DOHH2 (cell line): ENCODE data around the gene OR8B2.

ENCODE experiments used
- H3F3A ChIP-seq: fragments of 200-600 bp; sonication (generic), shearing (Covaris generic); 2 replicates; pipeline ENCODE4 v1.6.0; 2016; ENCODE audit warnings: antibody characterized with exemption, mild to moderate bottlenecking; ENCODE audit not compliant: control insufficient read depth, insufficient read depth
- H3K27ac ChIP-seq: fragments of 200-600 bp; sonication (generic); 2 replicates; pipeline ENCODE4 v1.5.1; 2014; ENCODE audit warnings: low read depth, mild to moderate bottlenecking, low read length, moderate library complexity
- H3K27me3 ChIP-seq: fragments of 200-600 bp; sonication (generic); 2 replicates; pipeline ENCODE4 v1.6.1; 2014; ENCODE audit warnings: mild to moderate bottlenecking, low read length, mixed read lengths; ENCODE audit not compliant: control insufficient read depth
- H3K36me3 ChIP-seq: fragments of 200-600 bp; sonication (generic); 2 replicates; pipeline ENCODE4 v1.6.1; 2014; ENCODE audit warnings: mild to moderate bottlenecking, low read length, moderate library complexity, mixed read lengths; ENCODE audit not compliant: control insufficient read depth
- H3K4me1 ChIP-seq: fragments of 200-600 bp; sonication (generic); 2 replicates; pipeline ENCODE4 v1.6.1; 2014; ENCODE audit warnings: mild to moderate bottlenecking, low read length, mixed read lengths; ENCODE audit not compliant: control insufficient read depth
- H3K4me2 ChIP-seq: fragments of 200-600 bp; sonication (generic); 2 replicates; pipeline ENCODE4 v1.6.0; 2014; ENCODE audit warnings: mild to moderate bottlenecking, low read length, moderate library complexity
- H3K4me3 ChIP-seq: fragments of 200-600 bp; sonication (generic); 2 replicates; pipeline ENCODE4 v1.5.1; 2014; ENCODE audit warnings: mild to moderate bottlenecking, low read length, mixed read lengths
- H3K79me2 ChIP-seq: fragments of 200-600 bp; sonication (generic); 2 replicates; pipeline ENCODE4 v1.6.1; 2014; ENCODE audit warnings: mild to moderate bottlenecking, low read length, mixed read lengths; ENCODE audit not compliant: control insufficient read depth
- H3K9me2 ChIP-seq: fragments of 200-600 bp; sonication (generic); replicated peaks from 2 replicates; pipeline ENCODE4 v1.6.1; 2014; ENCODE audit warnings: mild to moderate bottlenecking, low read length, mixed read lengths; ENCODE audit not compliant: control insufficient read depth
- H3K9me3 ChIP-seq: fragments of 200-600 bp; sonication (generic); 2 replicates; pipeline ENCODE4 v1.6.1; 2014; ENCODE audit warnings: antibody characterized with exemption, low read length, mixed read lengths; ENCODE audit not compliant: control insufficient read depth, insufficient read depth
- H4K20me1 ChIP-seq: fragments of 200-600 bp; sonication (generic); 2 replicates; pipeline ENCODE4 v1.6.0; 2014; ENCODE audit warnings: low read depth, mild to moderate bottlenecking, antibody characterized with exemption, low read length, moderate library complexity; ENCODE audit not compliant: control insufficient read depth, insufficient read depth
- CTCF ChIP-seq: fragments of 200-600 bp; sonication (generic); IDR thresholded peaks from one replicate; pipeline ENCODE4 v1.5.1; 2014; ENCODE audit warnings: antibody characterized with exemption, mild to moderate bottlenecking, low read depth, low read length; ENCODE audit not compliant: poor library complexity, severe bottlenecking
- EZH2phosphoT487 ChIP-seq: fragments of 200-600 bp; sonication (generic); IDR thresholded peaks from 2 replicates; pipeline ENCODE4 v1.6.1; 2017; ENCODE audit warnings: borderline replicate concordance, mild to moderate bottlenecking, antibody characterized with exemption, low read length, moderate library complexity, mixed read lengths

Gene OR8B2

GRCh38 chr11:124339396-124340141, 44.7 kb downstream of the OR8B2 start:
- Histone ChIP-seq H3K27me3 (peaks cover 4% of the 10 kb centered on the region; the same call in 1 of the 2 replicates), H3K4me1 (no peaks in the 10 kb centered on the region), H3K79me2 (no peaks in the 10 kb centered on the region), H3F3A (no peaks in the 10 kb centered on the region), H3K4me2 (no peak overlapping the region), H3K36me3 (no peaks in the 10 kb centered on the region), H3K4me3 (no peak overlapping the region), H3K9me3 (no peaks in the 10 kb centered on the region), H3K9me2 (no peaks in the 10 kb centered on the region), H3K27ac (no peak overlapping the region), H4K20me1 (no peaks in the 10 kb centered on the region)
- no peak for TF ChIP-seq EZH2phosphoT487
- TF ChIP-seq CTCF, result no peak
